ENCODE measurements around the gene TMEM259. TPM values are rescaled to one million over a fixed set of nuclear protein-coding genes. Genes with fewer than 3 reads are reported as not detected.
A peak's percentile ranks its signal among the peaks of the same experiment; 100 is the strongest.

Gene TMEM259
- total and polyA plus RNA-seq, 9 of the 15 experiments (the other 6 are each of a cell fraction or from before 2014, with no cell fraction given) = 0.52 to 231 (median 63.6) TPM

GRCh38 chr19:984165-984967 is 36.6 kb downstream of the TMEM259 start, which contains the start of gene WDR18 (continued):
- TF ChIP-seq REST (IDR thresholded peaks at IDR 0.05; ENCODE audit: borderline replicate concordance) (no peak), REST (CRISPR knock-in tag; IDR thresholded peaks at IDR 0.05; ENCODE audit: low read depth) (0 out of 2 replicates have a peak, but pooled peaks have one; percentile 19), GATA2 (CRISPR knock-in tag; IDR thresholded peaks at IDR 0.05) (no peak), ZNF609 (CRISPR knock-in tag; IDR thresholded peaks at IDR 0.05; ENCODE audit: borderline replicate concordance) (no peak), SMARCE1 (IDR thresholded peaks at IDR 0.05) (no peak), TCF7L2 (IDR thresholded peaks at IDR 0.05; ENCODE audit: low read depth, low read length) (peak; percentile 87), GABPB2 (CRISPR knock-in tag; conservative IDR thresholded peaks at IDR 0.05) (no peak), ELF2 (CRISPR knock-in tag; IDR thresholded peaks at IDR 0.05) (no peak), LEF1 (IDR thresholded peaks at IDR 0.05) (no peak), SAFB2 (IDR thresholded peaks at IDR 0.05; ENCODE audit: borderline replicate concordance, low read depth, low read length, severe bottlenecking) (no peak), SREBF1 (IDR thresholded peaks at IDR 0.05; ENCODE audit: borderline replicate concordance, low read depth, low read length) (no peak), ZNF699 (CRISPR knock-in tag; IDR thresholded peaks at IDR 0.05; ENCODE audit: insufficient replicate concordance) (no peak), ZNF76 (CRISPR knock-in tag; IDR thresholded peaks at IDR 0.05; ENCODE audit: borderline replicate concordance) (0 out of 2 replicates have a peak, but pooled peaks have one; percentile 41), SPI1 (IDR thresholded peaks at IDR 0.05; ENCODE audit: borderline replicate concordance, low read depth, low read length) (no peak), ARID2 (IDR thresholded peaks at IDR 0.05) (no peak)
